Astrocyte (in vitro differentiated cells and primary cell): ENCODE measurements around the gene TMUB1.

Experiments
- CTCF ChIP-seq: IDR thresholded peaks from 2 replicates; pipeline ENCODE4 v1.5.1; 2011; ENCODE audit warnings: low read depth, mild to moderate bottlenecking, inconsistent platforms, low read length, moderate library complexity; ENCODE audit not compliant: insufficient read depth
- EZH2 ChIP-seq: IDR thresholded peaks from 2 replicates; pipeline ENCODE4 v1.6.1; 2012; ENCODE audit warnings: mild to moderate bottlenecking, low read length, inconsistent platforms; ENCODE audit not compliant: insufficient read depth

- TF ChIP-seq CTCF (no peak), EZH2 (no peak)
Observed at GRCh38 chr7:151104411-151105235, 21.3 kb upstream of the TMUB1 start.
